ENCODE measurements around the gene TIGD7.
"Not testable (repeated sequence)": the region's sequence is repeated elsewhere in the genome, so short reads cannot be mapped to it uniquely, and the experiment has no call there.

Gene TIGD7

GRCh38 chr16:3282103-3282729 is 23.0 kb downstream of the TIGD7 start:
- DNase-seq, result peak; percentile 90

DNA sequence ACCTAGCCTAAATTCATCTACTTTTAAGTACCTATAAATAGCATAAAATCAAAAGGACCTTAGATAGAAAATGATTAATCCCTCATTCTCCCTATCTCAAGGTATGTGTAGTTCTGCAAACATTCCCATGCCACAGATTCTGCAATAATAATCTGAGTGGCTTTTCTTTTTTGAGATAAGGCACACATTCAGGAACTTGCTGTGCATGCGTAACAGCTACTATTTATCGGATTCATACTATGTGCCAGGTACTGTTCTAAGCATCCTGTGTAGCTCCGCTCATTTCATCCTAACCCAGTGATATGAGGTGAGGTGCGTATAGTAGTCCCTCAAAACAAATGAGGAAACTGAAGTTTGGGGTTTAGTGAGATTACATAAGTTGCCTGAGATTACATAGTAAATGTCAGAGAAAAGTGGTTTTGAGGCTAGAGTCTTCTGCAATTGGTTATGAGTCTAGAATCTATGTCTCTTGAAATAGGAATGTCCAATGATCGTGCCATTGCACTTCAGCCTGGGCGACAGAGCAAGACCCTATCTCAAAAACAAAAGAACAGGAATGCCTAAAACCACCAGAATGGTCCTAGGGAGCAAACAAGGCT is 23.9 kb downstream of the TIGD7 start:
- no peak for DNase-seq

- no peak for DNase-seq
These were observed 28.6 kb downstream of the TIGD7 start for GRCh38 chr16:3276679-3277078.

- no peak for DNase-seq
These were observed 30.3 kb downstream of the TIGD7 start for GRCh38 chr16:3274947-3275346.

DNA sequence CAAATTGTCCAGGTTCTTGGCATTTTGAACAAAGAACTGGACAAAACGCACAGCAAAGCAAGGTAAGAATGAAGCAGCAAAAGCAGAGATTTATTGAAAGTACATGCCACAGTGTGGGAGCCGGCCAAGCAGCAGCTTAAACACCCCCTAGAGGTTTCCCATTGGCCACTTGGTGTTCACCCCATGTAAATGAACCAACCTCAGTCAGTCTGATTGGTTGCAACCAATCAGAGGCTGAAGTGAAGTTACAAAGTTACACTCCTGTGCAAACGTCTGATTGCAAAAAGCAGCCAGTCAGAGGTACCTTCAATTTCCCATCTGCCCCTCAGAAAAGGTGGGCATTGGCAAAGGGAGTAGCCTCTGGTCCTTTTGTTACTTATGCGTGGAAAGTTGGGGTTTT is 30.7 kb downstream of the TIGD7 start:
- DNase-seq, result no peak

DNA sequence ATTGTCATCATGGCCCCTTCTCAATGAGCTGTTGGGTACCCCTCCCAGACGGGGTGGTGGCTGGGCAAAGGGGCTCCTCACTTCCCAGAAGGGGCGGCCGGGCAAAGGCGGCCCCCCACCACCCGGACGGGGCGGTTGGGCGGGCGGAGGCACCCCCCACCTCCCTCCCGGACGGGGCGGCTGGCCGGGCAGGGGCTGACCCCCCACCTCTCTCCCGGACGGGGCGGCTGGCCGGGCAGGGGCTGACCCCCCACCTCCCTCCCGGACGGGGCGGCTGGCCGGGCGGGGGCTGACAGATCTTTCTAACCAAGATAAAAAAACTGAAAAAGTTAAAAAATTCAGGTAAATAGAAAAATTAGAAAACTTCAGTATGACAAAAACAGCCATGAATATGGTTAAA is 33.9 kb downstream of the TIGD7 start:
- DNase-seq, result not testable (repeated sequence)

DNA sequence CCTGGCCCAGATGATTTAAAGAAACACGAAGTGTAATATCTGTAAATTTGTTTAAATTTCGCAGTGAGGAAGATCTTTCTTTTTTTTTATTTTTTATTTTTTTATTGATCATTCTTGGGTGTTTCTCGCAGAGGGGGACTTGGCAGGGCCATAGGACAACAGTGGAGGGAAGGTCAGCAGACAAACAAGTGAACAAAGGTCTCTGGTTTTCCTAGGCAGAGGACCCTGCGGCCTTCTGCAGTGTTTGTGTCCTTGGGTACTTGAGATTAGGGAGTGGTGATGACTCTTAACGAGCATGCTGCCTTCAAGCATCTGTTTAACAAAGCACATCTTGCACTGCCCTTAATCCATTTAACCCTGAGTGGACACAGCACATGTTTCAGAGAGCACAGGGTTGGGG is 34.5 kb downstream of the TIGD7 start:
- DNase-seq, result not testable (repeated sequence)

GRCh38 chr16:3268294-3268693 is 36.9 kb downstream of the TIGD7 start:
- DNase-seq, result no peak

- no peak for DNase-seq
These were observed 38.2 kb downstream of the TIGD7 start for GRCh38 chr16:3266873-3267537.

- DNase-seq, result peak; percentile 99
These were observed 40.8 kb downstream of the TIGD7 start for GRCh38 chr16:3264137-3265036.

- no peak for DNase-seq
These were observed 42.7 kb downstream of the TIGD7 start for GRCh38 chr16:3262517-3262916.

DNA sequence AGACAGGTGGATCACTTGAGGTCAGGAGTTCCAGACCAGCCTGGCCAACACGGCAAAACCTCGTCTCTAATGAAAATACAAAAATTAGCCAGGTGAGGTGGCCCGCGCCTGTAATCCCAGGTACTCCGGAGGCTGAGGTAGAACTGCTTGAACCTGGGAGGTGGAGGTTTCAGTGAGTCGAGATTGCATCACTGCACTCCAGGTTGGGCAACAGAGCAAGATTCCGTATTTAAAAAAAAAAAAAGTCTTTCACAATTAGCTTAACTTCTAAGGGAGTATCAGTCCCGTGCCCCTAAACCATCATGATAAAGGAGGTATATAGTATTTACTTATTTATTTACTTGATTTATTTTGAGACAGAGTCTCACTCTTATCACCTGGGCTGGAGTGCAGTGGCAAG is 45.4 kb downstream of the TIGD7 start:
- no peak for DNase-seq

DNA sequence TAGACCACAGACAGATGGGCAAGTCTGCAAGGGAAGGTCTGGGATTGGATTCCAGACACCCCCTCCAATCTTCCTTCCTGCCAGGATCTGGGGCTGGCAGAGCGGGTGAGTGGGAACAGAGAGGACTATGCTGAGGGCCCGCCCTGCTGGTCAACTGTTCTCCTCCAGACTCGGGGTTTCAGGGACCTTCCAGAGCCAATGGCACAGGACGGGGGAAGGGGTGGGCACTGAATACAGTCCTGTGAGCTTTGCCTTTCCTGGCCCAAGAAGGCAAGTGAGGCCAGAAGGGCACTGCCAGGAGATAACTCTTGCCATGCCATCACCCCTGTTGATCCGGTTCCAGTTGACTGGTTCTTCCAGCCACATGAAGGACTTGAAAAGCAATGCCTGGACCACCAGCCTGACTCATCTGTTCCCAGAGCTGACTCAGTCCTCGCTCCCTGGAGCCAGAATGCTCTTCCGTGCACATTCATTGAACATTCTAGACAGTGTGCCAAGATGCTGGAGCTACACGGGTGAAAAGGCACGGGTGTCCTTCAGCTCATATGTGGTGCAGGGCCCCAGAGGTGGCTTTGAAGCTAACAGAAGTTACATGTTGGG is 48.3 kb downstream of the TIGD7 start:
- no peak for DNase-seq

- no peak for DNase-seq
These were observed 48.9 kb downstream of the TIGD7 start, which contains the start of gene MEFV for GRCh38 chr16:3256146-3256865. MEFV (minus strand) TSS chr16:3256633; CDS start chr16:3256587, 46 bp downstream.

DNA sequence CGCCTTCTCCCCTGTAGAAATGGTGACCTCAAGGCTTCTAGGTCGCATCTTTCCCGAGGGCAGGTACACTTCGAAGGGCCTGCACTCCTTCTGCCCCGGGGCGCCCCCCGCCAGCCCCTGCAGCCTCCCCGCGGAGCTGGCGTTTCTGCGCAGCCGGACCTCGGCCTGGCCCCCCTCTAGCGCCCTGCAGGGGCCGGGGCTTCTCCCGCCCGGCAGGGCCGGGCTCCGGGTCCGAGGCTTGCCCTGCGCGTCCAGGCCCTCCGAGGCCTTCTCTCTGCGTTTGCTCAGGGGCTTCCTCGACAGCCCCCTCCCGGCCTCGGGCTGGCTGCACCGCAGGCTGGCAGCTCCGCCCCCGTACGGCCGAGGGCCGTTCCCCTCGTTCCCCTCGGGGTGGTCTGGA is 50.9 kb downstream of the TIGD7 start:
- no peak for DNase-seq

- DNase-seq, result no peak
These were observed 52.3 kb downstream of the TIGD7 start for GRCh38 chr16:3252967-3253366.

DNA sequence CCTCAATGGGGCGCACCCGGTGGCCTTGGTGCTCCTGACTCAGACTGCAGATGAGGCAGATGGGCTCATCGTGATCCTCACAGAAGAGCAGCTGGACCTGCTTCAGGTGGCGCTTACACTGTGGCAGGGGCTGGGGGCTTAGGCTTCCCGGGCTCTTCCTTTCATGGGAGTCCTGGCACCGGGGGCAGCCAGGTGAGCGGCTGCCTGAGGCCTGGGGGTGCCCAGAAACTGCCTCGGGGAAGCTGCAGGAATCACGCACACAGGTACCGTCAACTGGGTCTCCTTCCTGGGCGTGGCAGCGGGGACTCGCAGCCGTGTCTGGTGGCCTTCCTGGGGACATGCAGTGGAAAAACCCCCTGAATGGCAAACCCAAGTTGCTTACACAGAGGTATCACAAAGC is 55.8 kb downstream of the TIGD7 start:
- DNase-seq, result no peak

DNA sequence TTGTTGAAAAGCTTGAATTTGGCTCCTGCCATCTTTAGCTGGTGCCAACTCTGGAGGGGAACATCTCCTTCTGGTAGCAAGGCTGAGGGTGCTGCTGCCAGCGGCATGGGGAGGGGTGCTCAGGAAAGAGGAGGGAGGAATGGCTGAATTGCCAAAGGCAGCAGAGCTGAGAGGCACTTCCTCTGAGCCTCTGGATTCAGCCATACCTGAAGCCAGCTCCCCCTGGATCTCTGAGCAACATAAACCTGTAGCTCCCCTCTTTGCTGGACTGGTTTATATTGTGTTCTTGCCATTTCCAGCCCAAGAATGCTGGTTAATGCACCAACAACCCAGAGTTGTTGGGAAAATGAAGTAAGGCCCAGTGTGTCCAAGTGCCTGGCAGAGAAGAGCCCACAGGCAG is 56.2 kb downstream of the TIGD7 start:
- no peak for DNase-seq
